ENCODE results near the gene DNASE2.

- TF ChIP-seq RAD21 (IDR thresholded peaks at IDR 0.05; ENCODE audit: low read depth) = no peak
- no peak for TF ChIP-seq YY1 (IDR thresholded peaks at IDR 0.05; ENCODE audit: low read depth)
- no peak for TF ChIP-seq TEAD4 (IDR thresholded peaks at IDR 0.05)
- peak; percentile 99 for TF ChIP-seq EGR1 (IDR thresholded peaks at IDR 0.05)
- TF ChIP-seq TAF1 (IDR thresholded peaks at IDR 0.05; ENCODE audit: low read depth) = no peak
- 0 out of 2 replicates have a peak, but pooled peaks have one; percentile 56 for TF ChIP-seq MAX (IDR thresholded peaks at IDR 0.05)
- no peak for TF ChIP-seq EP300 (IDR thresholded peaks at IDR 0.05; ENCODE audit: borderline replicate concordance)
- no peak for TF ChIP-seq CEBPB (IDR thresholded peaks at IDR 0.05)
- no peak for TF ChIP-seq NFIC (IDR thresholded peaks at IDR 0.05)
- TF ChIP-seq REST (IDR thresholded peaks at IDR 0.05; ENCODE audit: low read depth) = no peak
- no peak for TF ChIP-seq CREB1 (IDR thresholded peaks at IDR 0.05; ENCODE audit: low read depth)
Observed at GRCh38 chr19:12872941-12873890, 8.0 kb downstream of the DNASE2 start.
